ENCODE measurements around the gene VMO1. TPM values are rescaled to one million over a fixed set of nuclear protein-coding genes. Genes with fewer than 3 reads are reported as not detected.

VMO1 gene
- total and polyA plus RNA-seq, 4 donors: 1.7 to 9.1 (median 3.9) TPM

- Histone ChIP-seq H3K27me3 (ENCODE audit: control insufficient read depth in 4 of 4, insufficient read depth in 4 of 4, low read length in 3 of 4) (no peaks in the 10 kb centered on the region), H3K4me1 (ENCODE audit: control insufficient read depth in 4 of 4, insufficient read depth in 4 of 4, low read length in 3 of 4) (no peaks in the 10 kb centered on the region), H3K36me3 (ENCODE audit: control insufficient read depth in 4 of 4, insufficient read depth in 3 of 4, low read depth in 1 of 4, low read length in 3 of 4) (peaks cover 0 to 3% (median under 1%) of the 10 kb centered on the region in 4 donors), H3K27ac (ENCODE audit: low read depth in 1 of 2, low read length in 2 of 2) (no peak overlapping the region), H3K9me3 (ENCODE audit: control insufficient read depth in 4 of 4, low read length in 3 of 4) (no peaks in the 10 kb centered on the region), H3K9ac (ENCODE audit: low read depth in 1 of 2, low read length in 2 of 2) (no peak overlapping the region), H3K4me3 (ENCODE audit: low read depth in 1 of 3, low read length in 3 of 3) (no peak overlapping the region)
- TF ChIP-seq MAX (IDR thresholded peaks at IDR 0.05): no peak
- no peak for TF ChIP-seq HNF4A (conservative IDR thresholded peaks at IDR 0.05)
- TF ChIP-seq FOXA1 (IDR thresholded peaks at IDR 0.05): no peak
- TF ChIP-seq CTCF (IDR thresholded peaks at IDR 0.05; ENCODE audit: low read depth, low read length, missing input control): no peak
- no peak for TF ChIP-seq YY1 (IDR thresholded peaks at IDR 0.05)
- WGBS: 84% methylated on average over 11 of the region's 11 CpGs
- DNase-seq (ENCODE audit: low spot score): no peak
Measured at GRCh38 chr17:4780325-4780955, 5.7 kb downstream of the VMO1 start.

GRCh38 chr17:4777969-4778760, 8.0 kb downstream of the VMO1 start:
- H3K27me3 ChIP-seq (ENCODE audit: control insufficient read depth in 4 of 4, insufficient read depth in 4 of 4, low read length in 3 of 4): no peaks in the 10 kb centered on the region
- DNase-seq (ENCODE audit: low spot score): no peak
- H3K9ac ChIP-seq (ENCODE audit: low read depth in 1 of 2, low read length in 2 of 2): no peak overlapping the region
- H3K27ac ChIP-seq (ENCODE audit: low read depth in 1 of 2, low read length in 2 of 2): no peak overlapping the region
- peaks cover 0 to 3% (median under 1%) of the 10 kb centered on the region in 4 donors for H3K36me3 ChIP-seq (ENCODE audit: control insufficient read depth in 4 of 4, insufficient read depth in 3 of 4, low read depth in 1 of 4, low read length in 3 of 4)
- WGBS: 89% methylated on average over 9 of the region's 9 CpGs
- H3K4me1 ChIP-seq (ENCODE audit: control insufficient read depth in 4 of 4, insufficient read depth in 4 of 4, low read length in 3 of 4): no peaks in the 10 kb centered on the region
- TF ChIP-seq NR2F2 (IDR thresholded peaks at IDR 0.05): no peak
- no peak for TF ChIP-seq MAX (IDR thresholded peaks at IDR 0.05)
- no peak for TF ChIP-seq JUND (IDR thresholded peaks at IDR 0.05)
- no peak for TF ChIP-seq ZBTB33 (IDR thresholded peaks at IDR 0.05)
- no peak for TF ChIP-seq FOXA1 (IDR thresholded peaks at IDR 0.05)
- TF ChIP-seq HNF4G (IDR thresholded peaks at IDR 0.05): no peak
- no peak for TF ChIP-seq ATF3 (IDR thresholded peaks at IDR 0.05)
- no peak for TF ChIP-seq CTCF (IDR thresholded peaks at IDR 0.05; ENCODE audit: low read depth, low read length, missing input control)
- TF ChIP-seq YY1 (IDR thresholded peaks at IDR 0.05): no peak
- H3K9me3 ChIP-seq (ENCODE audit: control insufficient read depth in 4 of 4, low read length in 3 of 4): no peaks in the 10 kb centered on the region
- no peak overlapping the region for H3K4me3 ChIP-seq (ENCODE audit: low read depth in 1 of 3, low read length in 3 of 3)

Measured in liver (tissue), 9 donors.